GM23338 (cell line): Measurements from ENCODE around the gene ADGRV1. TPM values are rescaled to one million over a fixed set of nuclear protein-coding genes. Genes with fewer than 3 reads are reported as not detected.

Experiments
- ATAC-seq: fragments of 200-7000 bp; cut with Tn5 transposase; 3 replicates; pipeline ENCODE4 v1.9.1; 2020
- DNase-seq: peaks from one replicate; pipeline ENCODE4 v3.0.0-alpha.2; 2015; ENCODE audit warnings: low spot score
- H2AFZ ChIP-seq: fragments of 200-600 bp; sonication (generic); 2 replicates; pipeline ENCODE4 v1.8.0; 2016; ENCODE audit warnings: antibody characterized with exemption, mild to moderate bottlenecking, moderate library complexity
- H3F3A ChIP-seq: fragments of 200-600 bp; sonication (generic); replicated peaks from 2 replicates; pipeline ENCODE4 v1.8.0; 2017; ENCODE audit warnings: antibody characterized with exemption, mixed run types, low read depth
- H3K27ac ChIP-seq: fragments of 200-600 bp; sonication (generic); 2 replicates; pipeline ENCODE4 v1.6.1; 2016; ENCODE audit warnings: low read depth
- H3K27me3 ChIP-seq: fragments of 200-600 bp; sonication (generic); 2 replicates; pipeline ENCODE4 v1.8.0; 2016; ENCODE audit warnings: mild to moderate bottlenecking, mixed run types, moderate library complexity; ENCODE audit not compliant: insufficient read depth
- H3K36me3 ChIP-seq: fragments of 200-600 bp; sonication (generic); 2 replicates; pipeline ENCODE4 v1.8.0; 2016; ENCODE audit warnings: mild to moderate bottlenecking; ENCODE audit not compliant: insufficient read depth
- H3K4me1 ChIP-seq: fragments of 200-600 bp; sonication (generic); 2 replicates; pipeline ENCODE4 v1.8.0; 2016; ENCODE audit warnings: mild to moderate bottlenecking, moderate library complexity; ENCODE audit not compliant: insufficient read depth
- H3K4me2 ChIP-seq: fragments of 200-600 bp; sonication (generic); 2 replicates; pipeline ENCODE4 v1.7.1; 2017; ENCODE audit warnings: mixed run types
- H3K4me3 ChIP-seq: fragments of 200-600 bp; sonication (generic); 2 replicates; pipeline ENCODE4 v1.6.1; 2016; ENCODE audit warnings: mixed run types
- H3K79me2 ChIP-seq: fragments of 200-600 bp; sonication (generic); replicated peaks from 2 replicates; pipeline ENCODE4 v1.8.0; 2017; ENCODE audit warnings: mild to moderate bottlenecking; ENCODE audit not compliant: insufficient read depth
- H3K9me2 ChIP-seq: fragments of 200-600 bp; sonication (generic); 2 replicates; pipeline ENCODE4 v1.8.0; 2017; ENCODE audit not compliant: insufficient read depth
- H4K20me1 ChIP-seq: fragments of 200-600 bp; sonication (generic); replicated peaks from 2 replicates; pipeline ENCODE4 v1.8.0; 2017; ENCODE audit warnings: mild to moderate bottlenecking; ENCODE audit not compliant: insufficient read depth
- H3K27ac Mint-ChIP-seq: 2 replicates; pipeline ENCODE4 v1.8.0; 2020; ENCODE audit warnings: inconsistent platforms, mild to moderate bottlenecking, moderate library complexity, mixed read lengths
- H3K27me3 Mint-ChIP-seq: 3 replicates; pipeline ENCODE4 v1.8.0; 2022; ENCODE audit warnings: low read depth, mild to moderate bottlenecking, moderate library complexity, mixed read lengths, inconsistent platforms; ENCODE audit not compliant: insufficient read depth, poor library complexity
- H3K36me3 Mint-ChIP-seq: 3 replicates; pipeline ENCODE4 v1.8.0; 2021; ENCODE audit warnings: low read depth, mild to moderate bottlenecking, inconsistent platforms, moderate library complexity, mixed read lengths
- H3K4me1 Mint-ChIP-seq: 3 replicates; pipeline ENCODE4 v1.8.0; 2020; ENCODE audit warnings: mild to moderate bottlenecking, inconsistent platforms, mixed read lengths
- H3K4me3 Mint-ChIP-seq: 3 replicates; pipeline ENCODE4 v1.8.0; 2021; ENCODE audit warnings: moderate library complexity, mild to moderate bottlenecking, inconsistent platforms, mixed read lengths
- H3K9me3 Mint-ChIP-seq: 3 replicates; pipeline ENCODE4 v1.8.0; 2020; ENCODE audit warnings: moderate library complexity, mild to moderate bottlenecking, inconsistent platforms, mixed read lengths
- CREB1 ChIP-seq: fragments of 250-450 bp; sonication (Bioruptor Pico); IDR thresholded peaks from 2 replicates; pipeline ENCODE4 v1.5.0; 2020; ENCODE audit warnings: low read depth, mild to moderate bottlenecking, moderate library complexity
- EZH2 ChIP-seq: fragments of 200-600 bp; sonication (generic); IDR thresholded peaks from one replicate; pipeline ENCODE4 v1.8.0; 2017; ENCODE audit warnings: antibody characterized with exemption, mild to moderate bottlenecking, low read depth; ENCODE audit not compliant: unreplicated experiment
- EZH2phosphoT487 ChIP-seq: fragments of 200-600 bp; sonication (generic); IDR thresholded peaks from one replicate; pipeline ENCODE4 v1.8.1; 2018; ENCODE audit warnings: antibody characterized with exemption; ENCODE audit not compliant: unreplicated experiment
- JUNB ChIP-seq: IDR thresholded peaks from one replicate; pipeline ENCODE4 v1.6.1; 2016; ENCODE audit warnings: antibody characterized with exemption; ENCODE audit not compliant: unreplicated experiment
- NANOG ChIP-seq: IDR thresholded peaks from 2 replicates; pipeline ENCODE4 v1.6.1; 2016; ENCODE audit warnings: antibody characterized with exemption, borderline replicate concordance
- POLR2AphosphoS5 ChIP-seq: IDR thresholded peaks from 2 replicates; pipeline ENCODE4 v1.6.1; 2016; ENCODE audit warnings: antibody characterized with exemption, low read depth
- REST ChIP-seq: IDR thresholded peaks from one replicate; pipeline ENCODE4 v1.6.1; 2018; ENCODE audit warnings: antibody characterized with exemption; ENCODE audit not compliant: unreplicated experiment
- STAT1 ChIP-seq: IDR thresholded peaks from one replicate; pipeline ENCODE4 v1.6.1; 2016; ENCODE audit warnings: antibody characterized with exemption; ENCODE audit not compliant: unreplicated experiment
- ZNF114 ChIP-seq: fragments of 250-450 bp; sonication (Bioruptor Pico); IDR thresholded peaks from 2 replicates; pipeline ENCODE4 v1.5.0; 2020; ENCODE audit warnings: mild to moderate bottlenecking, moderate library complexity
- ZNF331 ChIP-seq: fragments of 250-450 bp; sonication (Bioruptor Pico); IDR thresholded peaks from 2 replicates; pipeline ENCODE4 v1.5.0; 2020; ENCODE audit warnings: low read depth, mild to moderate bottlenecking, moderate library complexity
- polyA plus RNA-seq: library from polyadenylated mRNA; unstranded; fragments of >200 nt; fragmentation: Nextera tagmentation; extraction: Ambion mirVana; gene quantifications from 2 replicates; pipeline ENCODE4 v1.2.1, GENCODE V29; 2016
- total RNA-seq: library from RNA; depleted of rRNA; stranded (reverse); fragments of >200 nt; shearing (Covaris generic); gene quantifications from 2 replicates; pipeline ENCODE4 v1.2.3, GENCODE V29; 2014
- TF ChIP-seq, protein P1 (sequence below): IDR thresholded peaks from 2 replicates; pipeline ENCODE4 v1.6.1; 2016; ENCODE audit warnings: antibody characterized with exemption
- TF ChIP-seq, protein P2 (sequence below), 2 experiments: fragments of 200-600 bp in 1 of 2; sonication (generic) in 1 of 2; conservative IDR thresholded peaks; 2 replicates each; pipeline versions ENCODE4 v1.5.1 to v1.6.1; 2016 to 2017; ENCODE audit warnings: antibody characterized with exemption in 2 of 2, low read depth in 2 of 2, mild to moderate bottlenecking in 2 of 2, moderate library complexity in 1 of 2
- TF ChIP-seq, protein P3 (sequence below): fragments of 250-450 bp; sonication (Bioruptor Pico); IDR thresholded peaks from 2 replicates; pipeline ENCODE4 v1.5.0; 2020; ENCODE audit warnings: mild to moderate bottlenecking, moderate library complexity

The ADGRV1 gene
- total and polyA plus RNA-seq, 2 experiments from 2014 or later = 46.1 to 149 TPM

GRCh38 chr5:90843443-90843842 lies 284.8 kb downstream of the ADGRV1 start:
- DNase-seq (no peak), ATAC-seq (no peak)
- Histone ChIP-seq H3K9me2 (no peaks in the 10 kb centered on the region), H3K4me3 (no peak overlapping the region), H3F3A (no peaks in the 10 kb centered on the region), H3K36me3 (no peaks in the 10 kb centered on the region; the same call in 1 of the 2 replicates), H4K20me1 (no peaks in the 10 kb centered on the region), H3K4me2 (no peak overlapping the region), H3K4me1 (no peaks in the 10 kb centered on the region), H2AFZ (no peak overlapping the region), H3K27me3 (no peaks in the 10 kb centered on the region), H3K27ac (no peak overlapping the region), H3K79me2 (no peaks in the 10 kb centered on the region)
- Mint-ChIP-seq H3K9me3 (peaks cover 15% of the 10 kb centered on the region), H3K27ac (no peak overlapping the region), H3K27me3 (no peaks in the 10 kb centered on the region), H3K4me3 (no peak overlapping the region), H3K4me1 (no peaks in the 10 kb centered on the region), H3K36me3 (peaks cover 33% of the 10 kb centered on the region)
- TF ChIP-seq CREB1 = no peak
- TF ChIP-seq NANOG = no peak
- TF ChIP-seq, protein P1, sequence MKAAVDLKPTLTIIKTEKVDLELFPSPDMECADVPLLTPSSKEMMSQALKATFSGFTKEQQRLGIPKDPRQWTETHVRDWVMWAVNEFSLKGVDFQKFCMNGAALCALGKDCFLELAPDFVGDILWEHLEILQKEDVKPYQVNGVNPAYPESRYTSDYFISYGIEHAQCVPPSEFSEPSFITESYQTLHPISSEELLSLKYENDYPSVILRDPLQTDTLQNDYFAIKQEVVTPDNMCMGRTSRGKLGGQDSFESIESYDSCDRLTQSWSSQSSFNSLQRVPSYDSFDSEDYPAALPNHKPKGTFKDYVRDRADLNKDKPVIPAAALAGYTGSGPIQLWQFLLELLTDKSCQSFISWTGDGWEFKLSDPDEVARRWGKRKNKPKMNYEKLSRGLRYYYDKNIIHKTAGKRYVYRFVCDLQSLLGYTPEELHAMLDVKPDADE = no peak
- TF ChIP-seq POLR2AphosphoS5 = no peak
- TF ChIP-seq ZNF114 = no peak
- no peak for TF ChIP-seq EZH2phosphoT487
- TF ChIP-seq, protein P2, sequence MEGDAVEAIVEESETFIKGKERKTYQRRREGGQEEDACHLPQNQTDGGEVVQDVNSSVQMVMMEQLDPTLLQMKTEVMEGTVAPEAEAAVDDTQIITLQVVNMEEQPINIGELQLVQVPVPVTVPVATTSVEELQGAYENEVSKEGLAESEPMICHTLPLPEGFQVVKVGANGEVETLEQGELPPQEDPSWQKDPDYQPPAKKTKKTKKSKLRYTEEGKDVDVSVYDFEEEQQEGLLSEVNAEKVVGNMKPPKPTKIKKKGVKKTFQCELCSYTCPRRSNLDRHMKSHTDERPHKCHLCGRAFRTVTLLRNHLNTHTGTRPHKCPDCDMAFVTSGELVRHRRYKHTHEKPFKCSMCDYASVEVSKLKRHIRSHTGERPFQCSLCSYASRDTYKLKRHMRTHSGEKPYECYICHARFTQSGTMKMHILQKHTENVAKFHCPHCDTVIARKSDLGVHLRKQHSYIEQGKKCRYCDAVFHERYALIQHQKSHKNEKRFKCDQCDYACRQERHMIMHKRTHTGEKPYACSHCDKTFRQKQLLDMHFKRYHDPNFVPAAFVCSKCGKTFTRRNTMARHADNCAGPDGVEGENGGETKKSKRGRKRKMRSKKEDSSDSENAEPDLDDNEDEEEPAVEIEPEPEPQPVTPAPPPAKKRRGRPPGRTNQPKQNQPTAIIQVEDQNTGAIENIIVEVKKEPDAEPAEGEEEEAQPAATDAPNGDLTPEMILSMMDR (conservative IDR thresholded peaks at IDR 0.05; ENCODE audit: low read depth in 2 of 2) = no peak
- no peak for TF ChIP-seq JUNB
- TF ChIP-seq REST = no peak
- TF ChIP-seq, protein P3, sequence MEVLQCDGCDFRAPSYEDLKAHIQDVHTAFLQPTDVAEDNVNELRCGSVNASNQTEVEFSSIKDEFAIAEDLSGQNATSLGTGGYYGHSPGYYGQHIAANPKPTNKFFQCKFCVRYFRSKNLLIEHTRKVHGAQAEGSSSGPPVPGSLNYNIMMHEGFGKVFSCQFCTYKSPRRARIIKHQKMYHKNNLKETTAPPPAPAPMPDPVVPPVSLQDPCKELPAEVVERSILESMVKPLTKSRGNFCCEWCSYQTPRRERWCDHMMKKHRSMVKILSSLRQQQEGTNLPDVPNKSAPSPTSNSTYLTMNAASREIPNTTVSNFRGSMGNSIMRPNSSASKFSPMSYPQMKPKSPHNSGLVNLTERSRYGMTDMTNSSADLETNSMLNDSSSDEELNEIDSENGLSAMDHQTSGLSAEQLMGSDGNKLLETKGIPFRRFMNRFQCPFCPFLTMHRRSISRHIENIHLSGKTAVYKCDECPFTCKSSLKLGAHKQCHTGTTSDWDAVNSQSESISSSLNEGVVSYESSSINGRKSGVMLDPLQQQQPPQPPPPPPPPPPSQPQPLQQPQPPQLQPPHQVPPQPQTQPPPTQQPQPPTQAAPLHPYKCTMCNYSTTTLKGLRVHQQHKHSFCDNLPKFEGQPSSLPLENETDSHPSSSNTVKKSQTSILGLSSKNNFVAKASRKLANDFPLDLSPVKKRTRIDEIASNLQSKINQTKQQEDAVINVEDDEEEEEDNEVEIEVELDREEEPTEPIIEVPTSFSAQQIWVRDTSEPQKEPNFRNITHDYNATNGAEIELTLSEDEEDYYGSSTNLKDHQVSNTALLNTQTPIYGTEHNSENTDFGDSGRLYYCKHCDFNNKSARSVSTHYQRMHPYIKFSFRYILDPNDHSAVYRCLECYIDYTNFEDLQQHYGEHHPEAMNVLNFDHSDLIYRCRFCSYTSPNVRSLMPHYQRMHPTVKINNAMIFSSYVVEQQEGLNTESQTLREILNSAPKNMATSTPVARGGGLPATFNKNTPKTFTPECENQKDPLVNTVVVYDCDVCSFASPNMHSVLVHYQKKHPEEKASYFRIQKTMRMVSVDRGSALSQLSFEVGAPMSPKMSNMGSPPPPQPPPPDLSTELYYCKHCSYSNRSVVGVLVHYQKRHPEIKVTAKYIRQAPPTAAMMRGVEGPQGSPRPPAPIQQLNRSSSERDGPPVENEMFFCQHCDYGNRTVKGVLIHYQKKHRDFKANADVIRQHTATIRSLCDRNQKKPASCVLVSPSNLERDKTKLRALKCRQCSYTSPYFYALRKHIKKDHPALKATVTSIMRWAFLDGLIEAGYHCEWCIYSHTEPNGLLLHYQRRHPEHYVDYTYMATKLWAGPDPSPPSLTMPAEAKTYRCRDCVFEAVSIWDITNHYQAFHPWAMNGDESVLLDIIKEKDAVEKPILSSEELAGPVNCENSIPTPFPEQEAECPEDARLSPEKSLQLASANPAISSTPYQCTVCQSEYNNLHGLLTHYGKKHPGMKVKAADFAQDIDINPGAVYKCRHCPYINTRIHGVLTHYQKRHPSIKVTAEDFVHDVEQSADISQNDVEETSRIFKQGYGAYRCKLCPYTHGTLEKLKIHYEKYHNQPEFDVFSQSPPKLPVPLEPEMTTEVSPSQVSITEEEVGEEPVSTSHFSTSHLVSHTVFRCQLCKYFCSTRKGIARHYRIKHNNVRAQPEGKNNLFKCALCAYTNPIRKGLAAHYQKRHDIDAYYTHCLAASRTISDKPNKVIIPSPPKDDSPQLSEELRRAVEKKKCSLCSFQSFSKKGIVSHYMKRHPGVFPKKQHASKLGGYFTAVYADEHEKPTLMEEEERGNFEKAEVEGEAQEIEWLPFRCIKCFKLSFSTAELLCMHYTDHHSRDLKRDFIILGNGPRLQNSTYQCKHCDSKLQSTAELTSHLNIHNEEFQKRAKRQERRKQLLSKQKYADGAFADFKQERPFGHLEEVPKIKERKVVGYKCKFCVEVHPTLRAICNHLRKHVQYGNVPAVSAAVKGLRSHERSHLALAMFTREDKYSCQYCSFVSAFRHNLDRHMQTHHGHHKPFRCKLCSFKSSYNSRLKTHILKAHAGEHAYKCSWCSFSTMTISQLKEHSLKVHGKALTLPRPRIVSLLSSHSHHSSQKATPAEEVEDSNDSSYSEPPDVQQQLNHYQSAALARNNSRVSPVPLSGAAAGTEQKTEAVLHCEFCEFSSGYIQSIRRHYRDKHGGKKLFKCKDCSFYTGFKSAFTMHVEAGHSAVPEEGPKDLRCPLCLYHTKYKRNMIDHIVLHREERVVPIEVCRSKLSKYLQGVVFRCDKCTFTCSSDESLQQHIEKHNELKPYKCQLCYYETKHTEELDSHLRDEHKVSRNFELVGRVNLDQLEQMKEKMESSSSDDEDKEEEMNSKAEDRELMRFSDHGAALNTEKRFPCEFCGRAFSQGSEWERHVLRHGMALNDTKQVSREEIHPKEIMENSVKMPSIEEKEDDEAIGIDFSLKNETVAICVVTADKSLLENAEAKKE (CRISPR knock-in tag) = no peak
- TF ChIP-seq ZNF331 = no peak
- no peak for TF ChIP-seq STAT1
- no peak for TF ChIP-seq EZH2
